Measurements from ENCODE around the gene SPINT2. TPM values are rescaled to one million over a fixed set of nuclear protein-coding genes. Genes with fewer than 3 reads are reported as not detected.

Gene SPINT2
- total and polyA plus RNA-seq, 2 of the 13 experiments (the other 11 are each of a cell fraction or from before 2014, with no cell fraction given) = 0.31 to 0.77 TPM

DNA sequence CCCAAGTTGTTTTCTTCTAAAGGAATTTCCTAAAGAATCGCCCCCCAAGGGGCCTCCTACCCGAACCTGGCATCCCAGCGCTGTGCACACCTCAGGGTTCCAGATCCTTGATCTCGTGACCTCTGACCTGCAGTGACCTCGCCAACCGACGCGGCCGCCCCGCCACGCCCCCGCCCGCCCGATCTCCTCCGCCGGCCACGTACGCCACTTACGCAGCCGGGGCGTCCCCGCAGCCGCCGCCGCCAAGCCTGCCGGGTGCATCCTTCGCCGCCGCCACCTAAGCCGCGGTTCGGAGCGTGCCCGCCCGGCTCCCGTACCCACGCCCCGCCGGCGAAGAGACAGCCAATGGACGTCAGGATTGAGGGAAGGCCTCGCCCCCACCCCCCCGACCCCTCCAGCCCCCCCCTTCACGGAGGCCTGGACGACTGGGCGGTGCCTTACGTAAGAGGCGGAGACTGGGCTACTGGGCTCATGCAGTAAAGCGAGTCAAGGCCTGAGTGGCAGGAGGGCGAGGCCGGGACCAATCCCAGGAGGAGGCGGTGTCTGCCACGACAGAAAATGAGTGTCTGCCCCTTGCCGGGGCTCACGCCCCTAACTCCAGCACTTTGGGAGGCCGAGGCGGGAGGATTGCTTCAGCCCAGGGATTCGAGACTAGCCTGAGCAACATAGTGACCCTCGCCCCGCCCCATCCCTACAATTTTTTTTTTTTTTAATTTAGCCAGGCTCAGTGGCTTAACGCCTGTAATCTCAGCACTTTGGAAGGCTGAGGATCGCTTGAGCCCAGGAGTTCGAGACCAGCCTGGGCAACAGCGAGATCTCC is 51.5 kb downstream of the SPINT2 start, which contains the start of gene YIF1B (continued):
- TF ChIP-seq, protein P1, sequence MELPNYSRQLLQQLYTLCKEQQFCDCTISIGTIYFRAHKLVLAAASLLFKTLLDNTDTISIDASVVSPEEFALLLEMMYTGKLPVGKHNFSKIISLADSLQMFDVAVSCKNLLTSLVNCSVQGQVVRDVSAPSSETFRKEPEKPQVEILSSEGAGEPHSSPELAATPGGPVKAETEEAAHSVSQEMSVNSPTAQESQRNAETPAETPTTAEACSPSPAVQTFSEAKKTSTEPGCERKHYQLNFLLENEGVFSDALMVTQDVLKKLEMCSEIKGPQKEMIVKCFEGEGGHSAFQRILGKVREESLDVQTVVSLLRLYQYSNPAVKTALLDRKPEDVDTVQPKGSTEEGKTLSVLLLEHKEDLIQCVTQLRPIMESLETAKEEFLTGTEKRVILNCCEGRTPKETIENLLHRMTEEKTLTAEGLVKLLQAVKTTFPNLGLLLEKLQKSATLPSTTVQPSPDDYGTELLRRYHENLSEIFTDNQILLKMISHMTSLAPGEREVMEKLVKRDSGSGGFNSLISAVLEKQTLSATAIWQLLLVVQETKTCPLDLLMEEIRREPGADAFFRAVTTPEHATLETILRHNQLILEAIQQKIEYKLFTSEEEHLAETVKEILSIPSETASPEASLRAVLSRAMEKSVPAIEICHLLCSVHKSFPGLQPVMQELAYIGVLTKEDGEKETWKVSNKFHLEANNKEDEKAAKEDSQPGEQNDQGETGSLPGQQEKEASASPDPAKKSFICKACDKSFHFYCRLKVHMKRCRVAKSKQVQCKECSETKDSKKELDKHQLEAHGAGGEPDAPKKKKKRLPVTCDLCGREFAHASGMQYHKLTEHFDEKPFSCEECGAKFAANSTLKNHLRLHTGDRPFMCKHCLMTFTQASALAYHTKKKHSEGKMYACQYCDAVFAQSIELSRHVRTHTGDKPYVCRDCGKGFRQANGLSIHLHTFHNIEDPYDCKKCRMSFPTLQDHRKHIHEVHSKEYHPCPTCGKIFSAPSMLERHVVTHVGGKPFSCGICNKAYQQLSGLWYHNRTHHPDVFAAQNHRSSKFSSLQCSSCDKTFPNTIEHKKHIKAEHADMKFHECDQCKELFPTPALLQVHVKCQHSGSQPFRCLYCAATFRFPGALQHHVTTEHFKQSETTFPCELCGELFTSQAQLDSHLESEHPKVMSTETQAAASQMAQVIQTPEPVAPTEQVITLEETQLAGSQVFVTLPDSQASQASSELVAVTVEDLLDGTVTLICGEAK (IDR thresholded peaks at IDR 0.05) = no peak
- TF ChIP-seq, protein P1 (CRISPR knock-in tag; IDR thresholded peaks at IDR 0.05) = no peak; the same call in 1 of the 2 replicates
- TF ChIP-seq STAT5B (CRISPR knock-in tag; IDR thresholded peaks at IDR 0.05) (no peak), MATR3 (CRISPR knock-in tag; IDR thresholded peaks at IDR 0.05) (no peak), GTF2F1 (IDR thresholded peaks at IDR 0.05; ENCODE audit: low read length) (no peak), FOXA1 (IDR thresholded peaks at IDR 0.05) (no peak), FOXA1 (CRISPR knock-in tag; IDR thresholded peaks at IDR 0.05) (no peak)
- TF ChIP-seq, protein P2, sequence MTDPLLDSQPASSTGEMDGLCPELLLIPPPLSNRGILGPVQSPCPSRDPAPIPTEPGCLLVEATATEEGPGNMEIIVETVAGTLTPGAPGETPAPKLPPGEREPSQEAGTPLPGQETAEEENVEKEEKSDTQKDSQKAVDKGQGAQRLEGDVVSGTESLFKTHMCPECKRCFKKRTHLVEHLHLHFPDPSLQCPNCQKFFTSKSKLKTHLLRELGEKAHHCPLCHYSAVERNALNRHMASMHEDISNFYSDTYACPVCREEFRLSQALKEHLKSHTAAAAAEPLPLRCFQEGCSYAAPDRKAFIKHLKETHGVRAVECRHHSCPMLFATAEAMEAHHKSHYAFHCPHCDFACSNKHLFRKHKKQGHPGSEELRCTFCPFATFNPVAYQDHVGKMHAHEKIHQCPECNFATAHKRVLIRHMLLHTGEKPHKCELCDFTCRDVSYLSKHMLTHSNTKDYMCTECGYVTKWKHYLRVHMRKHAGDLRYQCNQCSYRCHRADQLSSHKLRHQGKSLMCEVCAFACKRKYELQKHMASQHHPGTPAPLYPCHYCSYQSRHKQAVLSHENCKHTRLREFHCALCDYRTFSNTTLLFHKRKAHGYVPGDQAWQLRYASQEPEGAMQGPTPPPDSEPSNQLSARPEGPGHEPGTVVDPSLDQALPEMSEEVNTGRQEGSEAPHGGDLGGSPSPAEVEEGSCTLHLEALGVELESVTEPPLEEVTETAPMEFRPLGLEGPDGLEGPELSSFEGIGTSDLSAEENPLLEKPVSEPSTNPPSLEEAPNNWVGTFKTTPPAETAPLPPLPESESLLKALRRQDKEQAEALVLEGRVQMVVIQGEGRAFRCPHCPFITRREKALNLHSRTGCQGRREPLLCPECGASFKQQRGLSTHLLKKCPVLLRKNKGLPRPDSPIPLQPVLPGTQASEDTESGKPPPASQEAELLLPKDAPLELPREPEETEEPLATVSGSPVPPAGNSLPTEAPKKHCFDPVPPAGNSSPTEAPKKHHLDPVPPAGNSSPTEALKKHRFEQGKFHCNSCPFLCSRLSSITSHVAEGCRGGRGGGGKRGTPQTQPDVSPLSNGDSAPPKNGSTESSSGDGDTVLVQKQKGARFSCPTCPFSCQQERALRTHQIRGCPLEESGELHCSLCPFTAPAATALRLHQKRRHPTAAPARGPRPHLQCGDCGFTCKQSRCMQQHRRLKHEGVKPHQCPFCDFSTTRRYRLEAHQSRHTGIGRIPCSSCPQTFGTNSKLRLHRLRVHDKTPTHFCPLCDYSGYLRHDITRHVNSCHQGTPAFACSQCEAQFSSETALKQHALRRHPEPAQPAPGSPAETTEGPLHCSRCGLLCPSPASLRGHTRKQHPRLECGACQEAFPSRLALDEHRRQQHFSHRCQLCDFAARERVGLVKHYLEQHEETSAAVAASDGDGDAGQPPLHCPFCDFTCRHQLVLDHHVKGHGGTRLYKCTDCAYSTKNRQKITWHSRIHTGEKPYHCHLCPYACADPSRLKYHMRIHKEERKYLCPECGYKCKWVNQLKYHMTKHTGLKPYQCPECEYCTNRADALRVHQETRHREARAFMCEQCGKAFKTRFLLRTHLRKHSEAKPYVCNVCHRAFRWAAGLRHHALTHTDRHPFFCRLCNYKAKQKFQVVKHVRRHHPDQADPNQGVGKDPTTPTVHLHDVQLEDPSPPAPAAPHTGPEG (CRISPR knock-in tag; IDR thresholded peaks at IDR 0.05) = no peak
- TF ChIP-seq, protein P3, sequence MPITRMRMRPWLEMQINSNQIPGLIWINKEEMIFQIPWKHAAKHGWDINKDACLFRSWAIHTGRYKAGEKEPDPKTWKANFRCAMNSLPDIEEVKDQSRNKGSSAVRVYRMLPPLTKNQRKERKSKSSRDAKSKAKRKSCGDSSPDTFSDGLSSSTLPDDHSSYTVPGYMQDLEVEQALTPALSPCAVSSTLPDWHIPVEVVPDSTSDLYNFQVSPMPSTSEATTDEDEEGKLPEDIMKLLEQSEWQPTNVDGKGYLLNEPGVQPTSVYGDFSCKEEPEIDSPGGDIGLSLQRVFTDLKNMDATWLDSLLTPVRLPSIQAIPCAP (CRISPR knock-in tag; IDR thresholded peaks at IDR 0.05; ENCODE audit: low read depth) = no peak
